Epidermal melanocyte (primary cell): ENCODE measurements around the gene MCEE.
"Not testable (repeated sequence)": the region's sequence is repeated elsewhere in the genome, so short reads cannot be mapped to it uniquely, and the experiment has no call there.

ENCODE experiments used
- DNase-seq: peaks from one replicate; pipeline ENCODE4 v3.0.0; 2011; ENCODE audit warnings: low spot score; ENCODE audit not compliant: insufficient read length

Gene MCEE

GRCh38 chr2:71083297-71083696 lies 46.7 kb downstream of the MCEE start:
- DNase-seq, result not testable (repeated sequence)

GRCh38 chr2:71082402-71083252 lies 47.4 kb downstream of the MCEE start:
- no peak for DNase-seq

- DNase-seq, result no peak
These were observed 51.4 kb downstream of the MCEE start for GRCh38 chr2:71078624-71079023.

- DNase-seq, result no peak
These were observed 55.1 kb downstream of the MCEE start for GRCh38 chr2:71074893-71075395.

GRCh38 chr2:71073475-71073874 lies 56.6 kb downstream of the MCEE start:
- DNase-seq, result no peak

- no peak for DNase-seq
These were observed 57.5 kb downstream of the MCEE start for GRCh38 chr2:71072492-71072891.

- no peak for DNase-seq
These were observed 58.2 kb downstream of the MCEE start for GRCh38 chr2:71071681-71072398.

GRCh38 chr2:71070294-71071093 lies 59.5 kb downstream of the MCEE start:
- peak; percentile 60 for DNase-seq

GRCh38 chr2:71069376-71069775 lies 60.7 kb downstream of the MCEE start:
- DNase-seq, result no peak

GRCh38 chr2:71068218-71069035 lies 61.6 kb downstream of the MCEE start, which contains the start of gene NAGK:
Gene NAGK, plus strand, starts transcription at chr2:71068648. Its CDS starts 36 bp downstream, at chr2:71068684.
- peak; percentile 97 for DNase-seq

- peak; percentile 34 for DNase-seq
These were observed 62.3 kb downstream of the MCEE start for GRCh38 chr2:71067567-71068217.

GRCh38 chr2:71066856-71067255 lies 63.2 kb downstream of the MCEE start:
- DNase-seq, result no peak

- DNase-seq, result no peak
These were observed 65.0 kb downstream of the MCEE start for GRCh38 chr2:71064754-71065621.

GRCh38 chr2:71064110-71064611 lies 65.9 kb downstream of the MCEE start:
- no peak for DNase-seq

- DNase-seq, result no peak
These were observed 66.8 kb downstream of the MCEE start for GRCh38 chr2:71063216-71063615.

GRCh38 chr2:71060871-71061270 lies 69.2 kb downstream of the MCEE start:
- DNase-seq, result no peak

GRCh38 chr2:71060211-71060610 lies 69.8 kb downstream of the MCEE start:
- DNase-seq, result no peak
